Breast epithelium (tissue), 3 donors: ENCODE results near the gene AHRR.
"Not testable (repeated sequence)": the region's sequence is repeated elsewhere in the genome, so short reads cannot be mapped to it uniquely, and the experiment has no call there.

Experiments
- CTCF ChIP-seq, 3 donors: fragments of 450-650 bp; IDR thresholded peaks; one replicate each; pipeline ENCODE4 v1.5.1; 2016 to 2017; ENCODE audit warnings: antibody characterized with exemption in 3 of 3, mild to moderate bottlenecking in 3 of 3, moderate library complexity in 3 of 3
- POLR2A ChIP-seq: fragments of 450-650 bp; IDR thresholded peaks from one replicate; pipeline ENCODE4 v1.6.1; 2016; ENCODE audit warnings: antibody characterized with exemption, mild to moderate bottlenecking, moderate library complexity
- POLR2AphosphoS5 ChIP-seq, 3 donors: sonication (generic); formaldehyde crosslinking; IDR thresholded peaks; one replicate each; pipeline ENCODE4 v1.6.1; 2017; ENCODE audit warnings: antibody characterized with exemption in 3 of 3

GRCh38 chr5:290200-290599, 31.3 kb upstream of the AHRR start:
- TF ChIP-seq CTCF (IDR thresholded peaks at IDR 0.05); POLR2A; POLR2AphosphoS5 (IDR thresholded peaks at IDR 0.05): not testable (repeated sequence)
